ENCODE results near the gene GRM4. TPM values are rescaled to one million over a fixed set of nuclear protein-coding genes. Genes with fewer than 3 reads are reported as not detected.

GRM4 gene
- total and polyA plus RNA-seq, 4 donors: not detected

DNA sequence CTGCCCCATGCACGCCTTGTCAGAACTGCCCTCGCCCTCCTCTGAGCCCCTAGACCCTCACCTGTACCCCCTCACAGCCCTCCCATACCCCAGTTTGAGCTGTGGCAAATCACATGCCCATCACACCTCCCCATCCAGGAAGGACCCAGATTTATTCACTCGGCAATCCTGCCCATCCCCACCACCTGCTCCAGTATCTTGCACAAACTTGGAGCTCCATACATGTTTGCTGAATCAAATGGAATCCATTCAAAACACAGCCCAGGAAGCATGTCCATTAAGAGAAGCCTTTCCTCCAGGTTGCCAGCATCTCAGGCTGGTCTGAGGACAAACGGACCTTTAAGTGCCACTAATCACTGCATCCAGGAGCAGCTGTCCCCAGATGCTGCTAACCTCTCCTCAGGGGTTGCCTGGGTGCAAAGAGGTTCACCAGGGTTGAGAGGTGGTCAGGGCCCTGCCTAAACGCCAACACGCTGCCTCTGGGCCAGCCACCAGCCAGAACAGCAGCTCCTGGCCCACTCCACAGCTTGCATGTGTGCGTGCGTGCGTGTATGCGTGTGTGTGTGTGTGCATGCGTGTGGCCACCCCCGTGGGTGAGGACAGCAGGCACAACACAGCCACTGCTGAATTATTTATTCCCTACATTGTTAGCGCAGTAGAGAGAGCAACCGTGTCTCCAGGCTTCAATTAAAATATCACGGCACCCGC is 31.0 kb downstream of the GRM4 start:
- no peaks in the 10 kb centered on the region for H3K36me3 ChIP-seq (ENCODE audit: control insufficient read depth in 4 of 4, insufficient read depth in 3 of 4, low read depth in 1 of 4, low read length in 3 of 4)
- no peaks in the 10 kb centered on the region for H3K4me1 ChIP-seq (ENCODE audit: control insufficient read depth in 4 of 4, insufficient read depth in 4 of 4, low read length in 3 of 4)
- no peak overlapping the region for H3K27ac ChIP-seq (ENCODE audit: low read depth in 1 of 2, low read length in 2 of 2)
- no peak for DNase-seq (ENCODE audit: low spot score)
- no peak for TF ChIP-seq GABPA (IDR thresholded peaks at IDR 0.05 in 1 of 2, conservative IDR thresholded peaks at IDR 0.05 in 1 of 2)
- TF ChIP-seq, protein P1, sequence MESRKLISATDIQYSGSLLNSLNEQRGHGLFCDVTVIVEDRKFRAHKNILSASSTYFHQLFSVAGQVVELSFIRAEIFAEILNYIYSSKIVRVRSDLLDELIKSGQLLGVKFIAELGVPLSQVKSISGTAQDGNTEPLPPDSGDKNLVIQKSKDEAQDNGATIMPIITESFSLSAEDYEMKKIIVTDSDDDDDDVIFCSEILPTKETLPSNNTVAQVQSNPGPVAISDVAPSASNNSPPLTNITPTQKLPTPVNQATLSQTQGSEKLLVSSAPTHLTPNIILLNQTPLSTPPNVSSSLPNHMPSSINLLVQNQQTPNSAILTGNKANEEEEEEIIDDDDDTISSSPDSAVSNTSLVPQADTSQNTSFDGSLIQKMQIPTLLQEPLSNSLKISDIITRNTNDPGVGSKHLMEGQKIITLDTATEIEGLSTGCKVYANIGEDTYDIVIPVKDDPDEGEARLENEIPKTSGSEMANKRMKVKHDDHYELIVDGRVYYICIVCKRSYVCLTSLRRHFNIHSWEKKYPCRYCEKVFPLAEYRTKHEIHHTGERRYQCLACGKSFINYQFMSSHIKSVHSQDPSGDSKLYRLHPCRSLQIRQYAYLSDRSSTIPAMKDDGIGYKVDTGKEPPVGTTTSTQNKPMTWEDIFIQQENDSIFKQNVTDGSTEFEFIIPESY (IDR thresholded peaks at IDR 0.05): no peak
- TF ChIP-seq, protein P2, sequence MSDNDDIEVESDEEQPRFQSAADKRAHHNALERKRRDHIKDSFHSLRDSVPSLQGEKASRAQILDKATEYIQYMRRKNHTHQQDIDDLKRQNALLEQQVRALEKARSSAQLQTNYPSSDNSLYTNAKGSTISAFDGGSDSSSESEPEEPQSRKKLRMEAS (IDR thresholded peaks at IDR 0.05): no peak
- no peak for TF ChIP-seq JUND (IDR thresholded peaks at IDR 0.05)
- TF ChIP-seq, protein P3, sequence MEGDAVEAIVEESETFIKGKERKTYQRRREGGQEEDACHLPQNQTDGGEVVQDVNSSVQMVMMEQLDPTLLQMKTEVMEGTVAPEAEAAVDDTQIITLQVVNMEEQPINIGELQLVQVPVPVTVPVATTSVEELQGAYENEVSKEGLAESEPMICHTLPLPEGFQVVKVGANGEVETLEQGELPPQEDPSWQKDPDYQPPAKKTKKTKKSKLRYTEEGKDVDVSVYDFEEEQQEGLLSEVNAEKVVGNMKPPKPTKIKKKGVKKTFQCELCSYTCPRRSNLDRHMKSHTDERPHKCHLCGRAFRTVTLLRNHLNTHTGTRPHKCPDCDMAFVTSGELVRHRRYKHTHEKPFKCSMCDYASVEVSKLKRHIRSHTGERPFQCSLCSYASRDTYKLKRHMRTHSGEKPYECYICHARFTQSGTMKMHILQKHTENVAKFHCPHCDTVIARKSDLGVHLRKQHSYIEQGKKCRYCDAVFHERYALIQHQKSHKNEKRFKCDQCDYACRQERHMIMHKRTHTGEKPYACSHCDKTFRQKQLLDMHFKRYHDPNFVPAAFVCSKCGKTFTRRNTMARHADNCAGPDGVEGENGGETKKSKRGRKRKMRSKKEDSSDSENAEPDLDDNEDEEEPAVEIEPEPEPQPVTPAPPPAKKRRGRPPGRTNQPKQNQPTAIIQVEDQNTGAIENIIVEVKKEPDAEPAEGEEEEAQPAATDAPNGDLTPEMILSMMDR (IDR thresholded peaks at IDR 0.05; ENCODE audit: low read depth, low read length, missing input control): no peak
- TF ChIP-seq RXRA (IDR thresholded peaks at IDR 0.05): no peak
- TF ChIP-seq FOXA2 (IDR thresholded peaks at IDR 0.05): no peak
- TF ChIP-seq, protein P4, sequence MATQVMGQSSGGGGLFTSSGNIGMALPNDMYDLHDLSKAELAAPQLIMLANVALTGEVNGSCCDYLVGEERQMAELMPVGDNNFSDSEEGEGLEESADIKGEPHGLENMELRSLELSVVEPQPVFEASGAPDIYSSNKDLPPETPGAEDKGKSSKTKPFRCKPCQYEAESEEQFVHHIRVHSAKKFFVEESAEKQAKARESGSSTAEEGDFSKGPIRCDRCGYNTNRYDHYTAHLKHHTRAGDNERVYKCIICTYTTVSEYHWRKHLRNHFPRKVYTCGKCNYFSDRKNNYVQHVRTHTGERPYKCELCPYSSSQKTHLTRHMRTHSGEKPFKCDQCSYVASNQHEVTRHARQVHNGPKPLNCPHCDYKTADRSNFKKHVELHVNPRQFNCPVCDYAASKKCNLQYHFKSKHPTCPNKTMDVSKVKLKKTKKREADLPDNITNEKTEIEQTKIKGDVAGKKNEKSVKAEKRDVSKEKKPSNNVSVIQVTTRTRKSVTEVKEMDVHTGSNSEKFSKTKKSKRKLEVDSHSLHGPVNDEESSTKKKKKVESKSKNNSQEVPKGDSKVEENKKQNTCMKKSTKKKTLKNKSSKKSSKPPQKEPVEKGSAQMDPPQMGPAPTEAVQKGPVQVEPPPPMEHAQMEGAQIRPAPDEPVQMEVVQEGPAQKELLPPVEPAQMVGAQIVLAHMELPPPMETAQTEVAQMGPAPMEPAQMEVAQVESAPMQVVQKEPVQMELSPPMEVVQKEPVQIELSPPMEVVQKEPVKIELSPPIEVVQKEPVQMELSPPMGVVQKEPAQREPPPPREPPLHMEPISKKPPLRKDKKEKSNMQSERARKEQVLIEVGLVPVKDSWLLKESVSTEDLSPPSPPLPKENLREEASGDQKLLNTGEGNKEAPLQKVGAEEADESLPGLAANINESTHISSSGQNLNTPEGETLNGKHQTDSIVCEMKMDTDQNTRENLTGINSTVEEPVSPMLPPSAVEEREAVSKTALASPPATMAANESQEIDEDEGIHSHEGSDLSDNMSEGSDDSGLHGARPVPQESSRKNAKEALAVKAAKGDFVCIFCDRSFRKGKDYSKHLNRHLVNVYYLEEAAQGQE (IDR thresholded peaks at IDR 0.05): no peak
- no peak for TF ChIP-seq SP1 (IDR thresholded peaks at IDR 0.05)
- TF ChIP-seq NR2F2 (IDR thresholded peaks at IDR 0.05): no peak
- TF ChIP-seq, protein P5, sequence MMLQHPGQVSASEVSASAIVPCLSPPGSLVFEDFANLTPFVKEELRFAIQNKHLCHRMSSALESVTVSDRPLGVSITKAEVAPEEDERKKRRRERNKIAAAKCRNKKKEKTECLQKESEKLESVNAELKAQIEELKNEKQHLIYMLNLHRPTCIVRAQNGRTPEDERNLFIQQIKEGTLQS (IDR thresholded peaks at IDR 0.05): no peak
- no peak for TF ChIP-seq EGR1 (IDR thresholded peaks at IDR 0.05; ENCODE audit: low read depth in 2 of 2)
- no peak for TF ChIP-seq RAD21 (IDR thresholded peaks at IDR 0.05)
- no peak for TF ChIP-seq HNF4A (conservative IDR thresholded peaks at IDR 0.05)
- no peak for TF ChIP-seq YY1 (IDR thresholded peaks at IDR 0.05)
- no peak for TF ChIP-seq FOXA1 (IDR thresholded peaks at IDR 0.05)
- no peak for TF ChIP-seq TAF1 (conservative IDR thresholded peaks at IDR 0.05)
- TF ChIP-seq HNF4G (IDR thresholded peaks at IDR 0.05): no peak
- no peak overlapping the region for H3K4me3 ChIP-seq (ENCODE audit: low read depth in 1 of 3, low read length in 3 of 3)
- H3K9me3 ChIP-seq (ENCODE audit: control insufficient read depth in 4 of 4, low read length in 3 of 4): no peaks in the 10 kb centered on the region
- H3K9ac ChIP-seq (ENCODE audit: low read depth in 1 of 2, low read length in 2 of 2): no peak overlapping the region
- no peaks in the 10 kb centered on the region for H3K27me3 ChIP-seq (ENCODE audit: control insufficient read depth in 4 of 4, insufficient read depth in 4 of 4, low read length in 3 of 4)
- WGBS: 62% methylated on average over 16 of the region's 16 CpGs
